Neuron (in vitro differentiated cells): Measurements from ENCODE around the gene CHPF2.

Source experiments
- H2AFZ ChIP-seq: one replicate; pipeline ENCODE4 v1.6.1; 2013; ENCODE audit warnings: low read depth, mild to moderate bottlenecking, inconsistent platforms, low read length, moderate library complexity
- H3K27me3 ChIP-seq: one replicate; pipeline ENCODE4 v1.6.1; 2013; ENCODE audit warnings: low read length; ENCODE audit not compliant: insufficient read depth
- H3K36me3 ChIP-seq: one replicate; pipeline ENCODE4 v1.6.1; 2013; ENCODE audit warnings: low read length; ENCODE audit not compliant: insufficient read depth
- H3K4me1 ChIP-seq: one replicate; pipeline ENCODE4 v1.6.1; 2013; ENCODE audit warnings: low read length; ENCODE audit not compliant: insufficient read depth
- H3K4me3 ChIP-seq: 2 replicates; pipeline ENCODE4 v1.5.1; 2013; ENCODE audit warnings: mild to moderate bottlenecking, low read length, moderate library complexity
- H3K9me3 ChIP-seq: one replicate; pipeline ENCODE4 v1.6.1; 2013; ENCODE audit warnings: low read length

The CHPF2 gene

GRCh38 chr7:151197932-151198331 is 34.4 kb upstream of the CHPF2 start:
- no peak overlapping the region for H3K4me3 ChIP-seq
- H3K27me3 ChIP-seq = peaks cover 52% of the 10 kb centered on the region

GRCh38 chr7:151198945-151199848 is 33.1 kb upstream of the CHPF2 start:
- Histone ChIP-seq H2AFZ (no peak overlapping the region), H3K9me3 (no peaks in the 10 kb centered on the region), H3K36me3 (no peaks in the 10 kb centered on the region), H3K4me3 (no peak overlapping the region), H3K4me1 (no peaks in the 10 kb centered on the region), H3K27me3 (peaks cover 58% of the 10 kb centered on the region)

More at GRCh38 chr7:151197932-151198331, 34.4 kb upstream of the CHPF2 start:
- Histone ChIP-seq H2AFZ (no peak overlapping the region), H3K9me3 (no peaks in the 10 kb centered on the region), H3K4me1 (no peaks in the 10 kb centered on the region), H3K36me3 (no peaks in the 10 kb centered on the region)

- H3K36me3 ChIP-seq = no peaks in the 10 kb centered on the region
- peaks cover 65% of the 10 kb centered on the region for H3K27me3 ChIP-seq
- H3K4me3 ChIP-seq = no peak overlapping the region
- no peaks in the 10 kb centered on the region for H3K9me3 ChIP-seq
- H3K4me1 ChIP-seq = no peaks in the 10 kb centered on the region
- no peak overlapping the region for H2AFZ ChIP-seq
Measured at GRCh38 chr7:151201344-151201743, 30.9 kb upstream of the CHPF2 start.

GRCh38 chr7:151201751-151202150 is 30.5 kb upstream of the CHPF2 start:
- Histone ChIP-seq H3K4me1 (no peaks in the 10 kb centered on the region), H3K4me3 (no peak overlapping the region), H3K27me3 (peaks cover 64% of the 10 kb centered on the region), H3K9me3 (no peaks in the 10 kb centered on the region), H2AFZ (no peak overlapping the region), H3K36me3 (no peaks in the 10 kb centered on the region)

DNA sequence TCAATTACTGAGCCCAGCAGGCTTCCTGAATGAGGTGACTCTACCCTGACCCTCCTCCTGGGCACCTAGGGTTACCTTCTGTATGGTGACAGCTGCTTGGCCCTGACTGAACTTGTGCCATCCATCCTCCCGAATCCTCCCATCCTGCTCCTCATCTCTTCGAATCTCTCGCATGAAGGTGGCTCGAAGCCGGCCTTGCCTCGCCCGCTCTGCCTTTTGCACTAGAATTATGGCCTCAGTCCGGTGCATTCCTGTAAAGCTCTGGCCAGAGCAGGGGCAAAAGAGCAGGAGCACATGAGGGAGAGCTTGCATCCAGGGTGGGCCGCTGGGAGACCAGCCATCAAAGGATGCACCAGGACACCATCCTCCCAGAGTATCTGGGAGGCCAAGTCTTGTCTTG is 29.4 kb upstream of the CHPF2 start:
- H3K4me1 ChIP-seq = no peaks in the 10 kb centered on the region
- H3K4me3 ChIP-seq = no peak overlapping the region
- no peak overlapping the region for H2AFZ ChIP-seq
- H3K27me3 ChIP-seq = peaks cover 59% of the 10 kb centered on the region
- H3K36me3 ChIP-seq = no peaks in the 10 kb centered on the region
- no peaks in the 10 kb centered on the region for H3K9me3 ChIP-seq

- H3K27me3 ChIP-seq = peaks cover 55% of the 10 kb centered on the region
- no peak overlapping the region for H2AFZ ChIP-seq
Measured at GRCh38 chr7:151204383-151205032, 27.8 kb upstream of the CHPF2 start.

GRCh38 chr7:151205730-151206129 is 26.6 kb upstream of the CHPF2 start:
- Histone ChIP-seq H3K4me3 (no peak overlapping the region), H2AFZ (no peak overlapping the region), H3K4me1 (no peaks in the 10 kb centered on the region), H3K9me3 (no peaks in the 10 kb centered on the region), H3K27me3 (peaks cover 46% of the 10 kb centered on the region), H3K36me3 (no peaks in the 10 kb centered on the region)

More at GRCh38 chr7:151204383-151205032, 27.8 kb upstream of the CHPF2 start:
- Histone ChIP-seq H3K4me1 (no peaks in the 10 kb centered on the region), H3K4me3 (no peak overlapping the region), H3K9me3 (no peaks in the 10 kb centered on the region), H3K36me3 (no peaks in the 10 kb centered on the region)

DNA sequence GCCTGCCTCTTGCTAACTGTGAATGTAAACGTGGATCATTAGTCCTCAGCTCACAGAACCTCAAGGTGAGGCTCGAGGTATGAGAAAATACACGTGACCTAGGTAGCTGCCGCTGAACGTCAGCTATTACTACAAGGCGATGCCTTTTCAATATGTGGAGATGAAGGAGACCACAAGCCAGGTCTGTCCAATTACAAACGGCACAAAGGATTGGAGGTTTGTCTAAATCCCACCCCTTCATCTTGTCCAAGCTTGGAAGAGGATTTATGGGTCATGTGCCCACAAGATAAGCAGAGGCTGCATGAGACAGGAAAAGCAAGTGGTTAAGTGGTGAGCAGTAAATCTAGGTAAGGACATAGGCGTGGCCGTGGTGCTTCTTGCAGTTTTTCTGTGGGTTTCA is 25.4 kb upstream of the CHPF2 start:
- H3K27me3 ChIP-seq = peaks cover 35% of the 10 kb centered on the region

DNA sequence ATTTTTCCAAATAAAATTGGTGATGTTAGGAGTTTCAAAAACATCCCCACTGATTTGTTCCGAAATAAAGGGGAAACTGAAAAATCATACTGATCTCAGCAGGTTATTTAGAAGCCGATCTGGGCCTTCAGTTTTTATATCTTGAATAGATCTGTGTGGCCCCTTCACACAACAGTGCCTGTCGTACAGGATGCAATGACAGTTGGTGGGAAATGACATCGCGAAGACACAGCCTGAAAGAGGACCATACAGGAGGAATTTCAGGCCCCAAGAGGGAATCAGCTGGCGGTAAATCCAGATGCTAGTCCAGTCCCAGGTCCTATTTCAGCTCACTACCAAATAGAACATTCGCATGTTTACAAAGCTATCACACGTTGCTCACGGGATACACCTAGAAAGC is 25.0 kb upstream of the CHPF2 start:
- Histone ChIP-seq H2AFZ (no peak overlapping the region), H3K4me1 (no peaks in the 10 kb centered on the region), H3K36me3 (peaks cover 4% of the 10 kb centered on the region), H3K9me3 (no peaks in the 10 kb centered on the region), H3K4me3 (no peak overlapping the region), H3K27me3 (peaks cover 35% of the 10 kb centered on the region)

More for the DNA sequence above, 25.4 kb upstream of the CHPF2 start:
- Histone ChIP-seq H3K4me1 (no peaks in the 10 kb centered on the region), H3K9me3 (no peaks in the 10 kb centered on the region), H2AFZ (no peak overlapping the region), H3K36me3 (peaks cover under 1% of the 10 kb centered on the region), H3K4me3 (no peak overlapping the region)

- Histone ChIP-seq H3K4me1 (no peaks in the 10 kb centered on the region), H3K4me3 (no peak overlapping the region)
Measured at GRCh38 chr7:151207804-151208203, 24.5 kb upstream of the CHPF2 start.

DNA sequence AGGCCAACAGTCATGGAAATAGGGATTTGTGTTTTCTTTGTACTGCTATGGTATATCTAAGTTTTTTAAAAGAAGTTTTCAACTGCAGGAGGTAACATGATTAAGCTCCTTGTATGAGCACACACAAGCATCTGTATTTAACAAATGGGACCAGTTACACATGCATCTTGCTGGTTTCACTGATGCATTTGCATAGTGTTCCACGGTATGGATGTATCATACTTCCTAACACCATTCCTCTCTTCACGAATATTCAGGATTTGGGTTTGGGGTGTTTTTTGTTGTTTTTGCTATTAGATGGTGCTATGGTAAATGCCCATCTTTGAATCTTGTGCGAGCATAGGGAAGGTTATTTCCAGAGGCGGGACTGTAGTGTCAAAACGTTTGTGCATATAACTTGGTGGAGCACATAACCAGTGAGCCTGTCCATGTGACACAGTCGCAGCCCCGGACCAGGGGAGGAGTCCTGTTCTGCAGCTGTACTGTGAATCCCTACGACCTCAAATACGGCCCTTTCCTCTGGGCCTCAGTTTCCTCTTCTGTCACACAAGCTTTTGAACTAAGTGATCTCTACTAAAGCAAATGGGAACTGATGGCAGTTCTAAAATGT is 23.9 kb upstream of the CHPF2 start:
- Histone ChIP-seq H3K4me3 (no peak overlapping the region), H3K9me3 (no peaks in the 10 kb centered on the region), H3K4me1 (no peaks in the 10 kb centered on the region), H2AFZ (no peak overlapping the region), H3K36me3 (peaks cover 10% of the 10 kb centered on the region), H3K27me3 (peaks cover 27% of the 10 kb centered on the region)

More at GRCh38 chr7:151207804-151208203, 24.5 kb upstream of the CHPF2 start:
- peaks cover 32% of the 10 kb centered on the region for H3K27me3 ChIP-seq
- no peak overlapping the region for H2AFZ ChIP-seq
- H3K9me3 ChIP-seq = no peaks in the 10 kb centered on the region
- peaks cover 5% of the 10 kb centered on the region for H3K36me3 ChIP-seq

DNA sequence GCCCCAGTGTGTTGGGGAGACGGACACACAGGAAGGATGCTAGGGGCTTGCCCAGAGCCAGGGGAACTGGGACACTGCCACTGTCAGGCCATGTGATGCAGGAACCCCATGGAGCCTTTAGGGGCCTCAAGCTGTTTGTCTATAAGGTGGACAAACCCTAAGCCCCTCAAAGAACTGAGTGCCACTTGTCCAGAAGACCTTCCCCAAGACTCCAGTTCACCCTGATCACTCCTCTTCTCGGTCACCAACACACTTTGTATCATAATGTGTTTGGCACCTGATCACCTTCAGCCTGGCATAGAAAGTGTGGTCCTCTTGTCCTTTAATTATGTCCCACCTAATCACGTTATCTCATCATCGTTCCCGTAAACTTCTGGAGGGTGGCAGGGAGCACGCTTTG is 22.7 kb upstream of the CHPF2 start:
- no peaks in the 10 kb centered on the region for H3K4me1 ChIP-seq
- H3K9me3 ChIP-seq = no peaks in the 10 kb centered on the region
- no peak overlapping the region for H2AFZ ChIP-seq
- peaks cover 22% of the 10 kb centered on the region for H3K27me3 ChIP-seq
- H3K4me3 ChIP-seq = no peak overlapping the region
- peaks cover 22% of the 10 kb centered on the region for H3K36me3 ChIP-seq
